Epithelial cell of prostate (primary cell): ENCODE results near the gene EIF4E1B.

Experiments used
- DNase-seq: peaks from one replicate; pipeline ENCODE4 v3.0.0-alpha.2; 2011; ENCODE audit warnings: low read depth, low spot score
- H3K27ac ChIP-seq: fragments of 450-650 bp; 2 replicates; pipeline ENCODE4 v1.5.1; 2017; ENCODE audit warnings: mild to moderate bottlenecking

The EIF4E1B gene

GRCh38 chr5:176679365-176680225 lies 49.1 kb downstream of the EIF4E1B start:
- DNase-seq, result no peak
- no peak overlapping the region for H3K27ac ChIP-seq

- H3K27ac ChIP-seq, result no peak overlapping the region
- no peak for DNase-seq
Observed at GRCh38 chr5:176680226-176680563, 49.7 kb downstream of the EIF4E1B start.

GRCh38 chr5:176682016-176682531 lies 51.6 kb downstream of the EIF4E1B start:
- DNase-seq, result no peak
- no peak overlapping the region for H3K27ac ChIP-seq

- no peak overlapping the region for H3K27ac ChIP-seq
- no peak for DNase-seq
Observed at GRCh38 chr5:176685010-176685409, 54.5 kb downstream of the EIF4E1B start.

GRCh38 chr5:176687247-176687646 lies 56.8 kb downstream of the EIF4E1B start:
- no peak for DNase-seq

GRCh38 chr5:176687881-176688280 lies 57.4 kb downstream of the EIF4E1B start:
- H3K27ac ChIP-seq, result no peak overlapping the region
- DNase-seq, result no peak

More at GRCh38 chr5:176687247-176687646, 56.8 kb downstream of the EIF4E1B start:
- no peak overlapping the region for H3K27ac ChIP-seq

GRCh38 chr5:176690911-176691310 lies 60.4 kb downstream of the EIF4E1B start:
- DNase-seq, result no peak
- H3K27ac ChIP-seq, result no peak overlapping the region

GRCh38 chr5:176691524-176691923 lies 61.0 kb downstream of the EIF4E1B start:
- no peak for DNase-seq
- H3K27ac ChIP-seq, result no peak overlapping the region

- no peak for DNase-seq
- H3K27ac ChIP-seq, result no peak overlapping the region
Observed at GRCh38 chr5:176692326-176692725, 61.9 kb downstream of the EIF4E1B start.

GRCh38 chr5:176692839-176693476 lies 62.5 kb downstream of the EIF4E1B start:
- H3K27ac ChIP-seq, result no peak overlapping the region
- no peak for DNase-seq

GRCh38 chr5:176693477-176693851 lies 63.0 kb downstream of the EIF4E1B start:
- H3K27ac ChIP-seq, result no peak overlapping the region
- no peak for DNase-seq

GRCh38 chr5:176694146-176694545 lies 63.7 kb downstream of the EIF4E1B start:
- no peak overlapping the region for H3K27ac ChIP-seq
- DNase-seq, result no peak

- no peak overlapping the region for H3K27ac ChIP-seq
- DNase-seq, result no peak
Observed at GRCh38 chr5:176694631-176695030, 64.2 kb downstream of the EIF4E1B start.

- no peak overlapping the region for H3K27ac ChIP-seq
- no peak for DNase-seq
Observed at GRCh38 chr5:176695073-176695472, 64.6 kb downstream of the EIF4E1B start.
